SK-N-SH (cell line): Measurements from ENCODE around the gene PRKN. TPM values are rescaled to one million over a fixed set of nuclear protein-coding genes. Genes with fewer than 3 reads are reported as not detected.

ENCODE experiments used
- CTCF ChIA-PET: fragments of 300-600, 350-600 bp; formaldehyde crosslinking; extraction: SDS; loops from one replicate; lab custom pipeline; 2021; lab: Yijun Ruan, JAX
- POLR2A ChIA-PET: fragments of 350-600 bp; sonication (Branson Sonifier 250); formaldehyde crosslinking; extraction: SDS; loops from one replicate; lab custom pipeline; 2020; ENCODE audit warnings: antibody characterized with exemption, inconsistent platforms; lab: Yijun Ruan, JAX
- DNase-seq: peaks from one replicate; pipeline ENCODE4 v3.0.0; 2012
- H2AFZ ChIP-seq: fragments of 200-600 bp; sonication (generic); 2 replicates; pipeline ENCODE4 v1.8.1; 2016; ENCODE audit warnings: antibody characterized with exemption, mild to moderate bottlenecking, low read depth
- H3F3A ChIP-seq: fragments of 200-600 bp; sonication (generic); replicated peaks from 2 replicates; pipeline ENCODE3; 2016; ENCODE audit warnings: antibody characterized with exemption, mild to moderate bottlenecking; ENCODE audit not compliant: insufficient read depth
- H3K27ac ChIP-seq, 2 experiments: fragments of 200-500 bp in 1 of 2; fragments of 200-600 bp in 1 of 2; sonication (Bioruptor generic) in 1 of 2; sonication (generic), shearing (Covaris generic) in 1 of 2; 2 replicates each; pipeline versions ENCODE4 v1.5.1 to v1.6.1; 2014 to 2016; ENCODE audit warnings: low read depth in 2 of 2, inconsistent platforms in 1 of 2, low read length in 1 of 2, mild to moderate bottlenecking in 1 of 2, mixed read lengths in 1 of 2
- H3K27me3 ChIP-seq: fragments of 200-600 bp; sonication (generic), shearing (Covaris generic); 2 replicates; pipeline ENCODE4 v1.6.1; 2016; ENCODE audit warnings: mixed run types; ENCODE audit not compliant: insufficient read depth
- H3K36me3 ChIP-seq, 2 experiments: fragments of 200-500 bp in 1 of 2; fragments of 200-600 bp in 1 of 2; sonication (Bioruptor generic) in 1 of 2; sonication (generic) in 1 of 2; replicated peaks in 1 of 2; 2 replicates each; pipeline versions ENCODE3 to v1.5.1; 2014 to 2016; ENCODE audit warnings: low read length in 1 of 2, mild to moderate bottlenecking in 1 of 2; ENCODE audit not compliant: insufficient read depth in 2 of 2, control insufficient read depth in 1 of 2
- H3K4me1 ChIP-seq, 2 experiments: fragments of 200-500 bp in 1 of 2; fragments of 200-600 bp in 1 of 2; sonication (Bioruptor generic) in 1 of 2; sonication (generic), shearing (Covaris generic) in 1 of 2; 2 replicates each; pipeline versions ENCODE4 v1.5.1 to v1.6.1; 2014 to 2016; ENCODE audit warnings: low read depth in 1 of 2, low read length in 1 of 2, mixed run types in 1 of 2; ENCODE audit not compliant: insufficient read depth in 2 of 2, control insufficient read depth in 1 of 2
- H3K4me2 ChIP-seq: fragments of 200-600 bp; sonication (generic), shearing (Covaris generic); 2 replicates; pipeline ENCODE4 v1.6.1; 2017; ENCODE audit warnings: mixed run types
- H3K4me3 ChIP-seq, 2 experiments: fragments of 200-500 bp in 1 of 2; fragments of 200-600 bp in 1 of 2; sonication (Bioruptor generic) in 1 of 2; sonication (generic), shearing (Covaris generic) in 1 of 2; 2 replicates each; pipeline versions ENCODE4 v1.5.1 to v1.8.1; 2014 to 2016; ENCODE audit warnings: low read depth in 2 of 2, inconsistent platforms in 1 of 2, low read length in 1 of 2, mild to moderate bottlenecking in 1 of 2, mixed read lengths in 1 of 2, moderate library complexity in 1 of 2
- H3K79me2 ChIP-seq: fragments of 200-600 bp; sonication (generic); 2 replicates; pipeline ENCODE4 v1.8.1; 2017; ENCODE audit warnings: mild to moderate bottlenecking; ENCODE audit not compliant: insufficient read depth
- H3K9ac ChIP-seq: fragments of 200-600 bp; sonication (generic); 2 replicates; pipeline ENCODE4 v1.6.1; 2017; ENCODE audit warnings: mixed run types
- H3K9me2 ChIP-seq: fragments of 200-600 bp; sonication (generic); 2 replicates; pipeline ENCODE4 v1.6.1; 2017; ENCODE audit warnings: mixed run types
- H3K9me3 ChIP-seq: fragments of 200-600 bp; sonication (generic); 2 replicates; pipeline ENCODE4 v1.6.1; 2017; ENCODE audit warnings: mixed run types, mild to moderate bottlenecking, moderate library complexity
- H4K20me1 ChIP-seq: fragments of 200-600 bp; sonication (generic); 2 replicates; pipeline ENCODE4 v1.6.1; 2017; ENCODE audit warnings: mild to moderate bottlenecking, mixed run types; ENCODE audit not compliant: insufficient read depth
- CHD2 ChIP-seq: fragments of 150-350 bp; IDR thresholded peaks from 2 replicates; pipeline ENCODE4 v1.6.1; 2018; ENCODE audit warnings: low read length; ENCODE audit not compliant: partially characterized antibody
- EP300 ChIP-seq, 2 experiments: IDR thresholded peaks; 2 replicates each; pipeline versions ENCODE4 v1.4.0 to v1.6.1; 2012; ENCODE audit warnings: borderline replicate concordance in 1 of 2, low read depth in 1 of 2, low read length in 1 of 2
- GATA2 ChIP-seq: sonication (generic); formaldehyde crosslinking; IDR thresholded peaks from 2 replicates; pipeline ENCODE4 v1.5.0; 2020; ENCODE audit warnings: mild to moderate bottlenecking, missing genetic modification reagents
- MEF2A ChIP-seq: IDR thresholded peaks from 2 replicates; pipeline ENCODE4 v1.4.0; 2012; ENCODE audit warnings: low read depth, borderline replicate concordance
- MXI1 ChIP-seq: IDR thresholded peaks from 2 replicates; pipeline ENCODE4 v1.6.1; 2012; ENCODE audit warnings: mild to moderate bottlenecking, low read depth, low read length, improper control_type of control experiment
- NFIC ChIP-seq: IDR thresholded peaks from 2 replicates; pipeline ENCODE4 v1.4.0; 2012; ENCODE audit warnings: borderline replicate concordance
- NRF1 ChIP-seq: IDR thresholded peaks from 2 replicates; pipeline ENCODE4 v1.6.1; 2012; ENCODE audit warnings: low read depth, mild to moderate bottlenecking, low read length
- POLR2AphosphoS5 ChIP-seq: IDR thresholded peaks from 2 replicates; pipeline ENCODE4 v1.6.1; 2012; ENCODE audit warnings: low read depth, low read length
- RCOR1 ChIP-seq: fragments of 150-350 bp; IDR thresholded peaks from 2 replicates; pipeline ENCODE4 v1.6.1; 2017; ENCODE audit warnings: antibody characterized with exemption, low read length
- RFX5 ChIP-seq: IDR thresholded peaks from 2 replicates; pipeline ENCODE4 v1.6.1; 2012; ENCODE audit warnings: mild to moderate bottlenecking, improper control_type of control experiment, low read length
- RXRA ChIP-seq: IDR thresholded peaks from 2 replicates; pipeline ENCODE4 v1.4.0; 2012; ENCODE audit warnings: low read depth, mild to moderate bottlenecking, borderline replicate concordance
- TAF1 ChIP-seq: IDR thresholded peaks from 2 replicates; pipeline ENCODE4 v1.6.1; 2012; ENCODE audit warnings: low read depth, mild to moderate bottlenecking, low read length, moderate library complexity, borderline replicate concordance
- TEAD4 ChIP-seq: IDR thresholded peaks from 2 replicates; pipeline ENCODE4 v1.4.0; 2012; ENCODE audit warnings: mild to moderate bottlenecking, borderline replicate concordance; ENCODE audit not compliant: insufficient read depth
- WGBS: methylation state at CpG from one replicate; pipeline ENCODE4 v1.1.6; 2017; ENCODE audit warnings: low lambda C conversion rate; 5-methylcytosine and 5-hydroxymethylcytosine counted together
- polyA plus RNA-seq, 3 experiments: library from polyadenylated mRNA; depleted of rRNA; stranded (reverse); fragments of >200 nt; gene quantifications; 2 replicates each; pipeline ENCODE4 v1.2.3, GENCODE V29; 2012
- TF ChIP-seq, protein P1 (sequence below): fragments of 150-350 bp; IDR thresholded peaks from 2 replicates; pipeline ENCODE4 v1.6.1; 2016; ENCODE audit warnings: mild to moderate bottlenecking, low read depth, low read length
- TF ChIP-seq, protein P2 (sequence below): fragments of 150-350 bp; IDR thresholded peaks from 2 replicates; pipeline ENCODE4 v1.6.1; 2017; ENCODE audit warnings: antibody characterized with exemption, low read length, low read depth, borderline replicate concordance
- TF ChIP-seq, protein P3 (sequence below): IDR thresholded peaks from 2 replicates; pipeline ENCODE4 v1.4.0; 2012; ENCODE audit warnings: low read depth, borderline replicate concordance

Gene PRKN
- polyA plus RNA-seq, 1 of the 3 experiments (the other 2 are of a cell fraction), result 0.76 TPM

DNA sequence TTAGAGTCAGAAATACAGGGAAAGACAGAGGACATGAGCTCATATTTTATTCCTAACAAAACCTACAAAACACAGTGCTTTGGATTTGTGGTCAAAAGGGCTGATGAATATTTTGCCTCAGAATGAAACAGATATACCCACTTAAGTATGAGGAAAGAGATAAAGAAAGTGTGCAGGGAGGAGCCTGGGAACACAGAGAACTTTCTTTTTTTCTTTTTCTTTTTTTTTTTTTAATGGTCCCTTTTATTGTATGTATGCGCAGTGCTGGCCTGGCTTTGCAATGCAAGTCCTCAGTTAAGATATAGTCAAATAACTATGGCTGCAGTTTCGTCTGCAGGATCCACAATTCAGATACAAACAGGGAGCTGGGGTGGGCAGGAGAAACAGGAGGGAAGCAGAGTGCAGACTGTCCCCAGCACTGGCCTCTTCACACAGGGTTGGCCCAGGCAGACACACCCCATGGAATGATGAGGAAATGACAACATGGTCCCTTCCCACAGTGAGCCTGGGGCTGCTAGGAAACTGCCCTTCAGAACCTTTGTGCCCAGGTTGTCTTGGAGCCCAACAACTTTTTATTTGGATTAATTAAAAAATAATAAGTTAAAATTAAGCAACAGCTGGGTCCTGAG, 823.9 kb downstream of the PRKN start:
- Histone ChIP-seq H3K36me3 (no peaks in the 10 kb centered on the region), H3K4me1 (no peaks in the 10 kb centered on the region; a peak in 1 of 4 replicates), H3K27me3 (no peaks in the 10 kb centered on the region), H3F3A (no peaks in the 10 kb centered on the region), H3K9me3 (no peaks in the 10 kb centered on the region), H3K4me2 (no peak overlapping the region), H3K9ac (no peak overlapping the region), H3K79me2 (no peaks in the 10 kb centered on the region), H2AFZ (no peak overlapping the region), H4K20me1 (no peaks in the 10 kb centered on the region), H3K9me2 (no peaks in the 10 kb centered on the region), H3K27ac (no peak overlapping the region), H3K4me3 (no peak overlapping the region)
- no peak for DNase-seq
- ChIA-PET POLR2A (no interaction called here), CTCF (interaction anchor here (1.4 kb wide), 1 partner anchor 285 kb away, joined by 4 read pairs; no protein-coding TSS in a partner anchor)
- 39% methylated on average over 2 of the region's 2 CpGs for WGBS
- no peak for TF ChIP-seq MXI1
- TF ChIP-seq, protein P1, sequence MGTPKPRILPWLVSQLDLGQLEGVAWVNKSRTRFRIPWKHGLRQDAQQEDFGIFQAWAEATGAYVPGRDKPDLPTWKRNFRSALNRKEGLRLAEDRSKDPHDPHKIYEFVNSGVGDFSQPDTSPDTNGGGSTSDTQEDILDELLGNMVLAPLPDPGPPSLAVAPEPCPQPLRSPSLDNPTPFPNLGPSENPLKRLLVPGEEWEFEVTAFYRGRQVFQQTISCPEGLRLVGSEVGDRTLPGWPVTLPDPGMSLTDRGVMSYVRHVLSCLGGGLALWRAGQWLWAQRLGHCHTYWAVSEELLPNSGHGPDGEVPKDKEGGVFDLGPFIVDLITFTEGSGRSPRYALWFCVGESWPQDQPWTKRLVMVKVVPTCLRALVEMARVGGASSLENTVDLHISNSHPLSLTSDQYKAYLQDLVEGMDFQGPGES, result no peak
- TF ChIP-seq TEAD4, result no peak
- TF ChIP-seq TAF1, result no peak
- no peak for TF ChIP-seq NRF1
- TF ChIP-seq RXRA, result no peak
- no peak for TF ChIP-seq RFX5
- TF ChIP-seq, protein P2, sequence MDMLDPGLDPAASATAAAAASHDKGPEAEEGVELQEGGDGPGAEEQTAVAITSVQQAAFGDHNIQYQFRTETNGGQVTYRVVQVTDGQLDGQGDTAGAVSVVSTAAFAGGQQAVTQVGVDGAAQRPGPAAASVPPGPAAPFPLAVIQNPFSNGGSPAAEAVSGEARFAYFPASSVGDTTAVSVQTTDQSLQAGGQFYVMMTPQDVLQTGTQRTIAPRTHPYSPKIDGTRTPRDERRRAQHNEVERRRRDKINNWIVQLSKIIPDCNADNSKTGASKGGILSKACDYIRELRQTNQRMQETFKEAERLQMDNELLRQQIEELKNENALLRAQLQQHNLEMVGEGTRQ, result no peak
- TF ChIP-seq, protein P3, sequence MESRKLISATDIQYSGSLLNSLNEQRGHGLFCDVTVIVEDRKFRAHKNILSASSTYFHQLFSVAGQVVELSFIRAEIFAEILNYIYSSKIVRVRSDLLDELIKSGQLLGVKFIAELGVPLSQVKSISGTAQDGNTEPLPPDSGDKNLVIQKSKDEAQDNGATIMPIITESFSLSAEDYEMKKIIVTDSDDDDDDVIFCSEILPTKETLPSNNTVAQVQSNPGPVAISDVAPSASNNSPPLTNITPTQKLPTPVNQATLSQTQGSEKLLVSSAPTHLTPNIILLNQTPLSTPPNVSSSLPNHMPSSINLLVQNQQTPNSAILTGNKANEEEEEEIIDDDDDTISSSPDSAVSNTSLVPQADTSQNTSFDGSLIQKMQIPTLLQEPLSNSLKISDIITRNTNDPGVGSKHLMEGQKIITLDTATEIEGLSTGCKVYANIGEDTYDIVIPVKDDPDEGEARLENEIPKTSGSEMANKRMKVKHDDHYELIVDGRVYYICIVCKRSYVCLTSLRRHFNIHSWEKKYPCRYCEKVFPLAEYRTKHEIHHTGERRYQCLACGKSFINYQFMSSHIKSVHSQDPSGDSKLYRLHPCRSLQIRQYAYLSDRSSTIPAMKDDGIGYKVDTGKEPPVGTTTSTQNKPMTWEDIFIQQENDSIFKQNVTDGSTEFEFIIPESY, result no peak
- no peak for TF ChIP-seq EP300 (IDR thresholded peaks at IDR 0.05; ENCODE audit: borderline replicate concordance in 1 of 2, low read depth in 1 of 2, low read length in 1 of 2)
- TF ChIP-seq GATA2 (CRISPR knock-in tag), result no peak
- no peak for TF ChIP-seq CHD2
- no peak for TF ChIP-seq RCOR1
- no peak for TF ChIP-seq MEF2A
- no peak for TF ChIP-seq NFIC
- no peak for TF ChIP-seq POLR2AphosphoS5
